Hepatocyte (in vitro differentiated cells): ENCODE measurements around the gene SDK1. TPM values are rescaled to one million over a fixed set of nuclear protein-coding genes. Genes with fewer than 3 reads are reported as not detected.

Experiments used
- DNase-seq: peaks from one replicate; pipeline ENCODE4 v3.0.0-alpha.2; 2016; ENCODE audit warnings: low spot score
- H2AFZ ChIP-seq: fragments of 200-600 bp; sonication (generic); 2 replicates; pipeline ENCODE4 v1.6.0; 2016; ENCODE audit warnings: antibody characterized with exemption, mild to moderate bottlenecking
- H3K27ac ChIP-seq: fragments of 200-600 bp; sonication (generic); 2 replicates; pipeline ENCODE4 v1.5.1; 2016; ENCODE audit warnings: mild to moderate bottlenecking
- H3K27me3 ChIP-seq: fragments of 200-600 bp; sonication (generic); 2 replicates; pipeline ENCODE4 v1.6.1; 2016
- H3K36me3 ChIP-seq: fragments of 200-600 bp; sonication (generic); replicated peaks from 2 replicates; pipeline ENCODE4 v1.5.1; 2016; ENCODE audit warnings: low read depth; ENCODE audit not compliant: insufficient read depth
- H3K4me1 ChIP-seq: fragments of 200-600 bp; sonication (generic); 2 replicates; pipeline ENCODE4 v1.5.1; 2016; ENCODE audit warnings: mild to moderate bottlenecking, moderate library complexity; ENCODE audit not compliant: insufficient read depth
- H3K4me2 ChIP-seq: fragments of 200-600 bp; sonication (generic); 2 replicates; pipeline ENCODE4 v1.6.0; 2016
- H3K4me3 ChIP-seq: fragments of 200-600 bp; sonication (generic); 2 replicates; pipeline ENCODE4 v1.5.1; 2016; ENCODE audit warnings: mild to moderate bottlenecking
- H3K79me2 ChIP-seq: fragments of 200-600 bp; sonication (generic); 2 replicates; pipeline ENCODE4 v1.6.0; 2017; ENCODE audit warnings: mild to moderate bottlenecking
- H3K9me2 ChIP-seq: fragments of 200-600 bp; sonication (generic); replicated peaks from 2 replicates; pipeline ENCODE4 v1.6.0; 2017; ENCODE audit warnings: mild to moderate bottlenecking; ENCODE audit not compliant: insufficient read depth
- H3K9me3 ChIP-seq: fragments of 200-600 bp; sonication (generic); 2 replicates; pipeline ENCODE4 v1.5.1; 2016; ENCODE audit warnings: low read depth, mild to moderate bottlenecking
- H4K20me1 ChIP-seq: fragments of 200-600 bp; sonication (generic); 2 replicates; pipeline ENCODE4 v1.6.0; 2016; ENCODE audit warnings: mild to moderate bottlenecking; ENCODE audit not compliant: insufficient read depth, poor library complexity, severe bottlenecking
- CTCF ChIP-seq: fragments of 200-600 bp; sonication (generic); IDR thresholded peaks from 2 replicates; pipeline ENCODE4 v1.5.1; 2016; ENCODE audit warnings: antibody characterized with exemption, mild to moderate bottlenecking; ENCODE audit not compliant: poor library complexity
- EZH2 ChIP-seq: fragments of 200-600 bp; sonication (generic); IDR thresholded peaks from 2 replicates; pipeline ENCODE4 v1.6.1; 2016; ENCODE audit warnings: antibody characterized with exemption, mild to moderate bottlenecking, borderline replicate concordance
- EZH2phosphoT487 ChIP-seq: fragments of 200-600 bp; sonication (generic); IDR thresholded peaks from one replicate; pipeline ENCODE4 v1.6.1; 2018; ENCODE audit warnings: antibody characterized with exemption, mild to moderate bottlenecking, low read depth, moderate library complexity; ENCODE audit not compliant: unreplicated experiment, severe bottlenecking
- WGBS: methylation state at CpG from one replicate; pipeline ENCODE4 v1.1.6; 2016; ENCODE audit warnings: low lambda C conversion rate; ENCODE audit errors: missing lambda C conversion rate; 5-methylcytosine and 5-hydroxymethylcytosine counted together
- polyA plus RNA-seq: library from polyadenylated mRNA; unstranded; fragments of >200 nt; fragmentation: Nextera tagmentation; extraction: Ambion mirVana; gene quantifications from 2 replicates; pipeline ENCODE4 v1.2.1, GENCODE V29; 2016
- total RNA-seq: library from RNA; depleted of rRNA; stranded (reverse); fragments of >200 nt; gene quantifications from 2 replicates; pipeline ENCODE4 v1.2.3, GENCODE V29; 2014

Gene SDK1
- total and polyA plus RNA-seq, 2 experiments from 2014 or later, result 4.3 to 10.0 TPM

GRCh38 chr7:3605222-3605621 is 304.2 kb downstream of the SDK1 start:
- H3K27me3 ChIP-seq, result no peaks in the 10 kb centered on the region
- no peaks in the 10 kb centered on the region for H3K79me2 ChIP-seq
- no peaks in the 10 kb centered on the region for H3K9me3 ChIP-seq
- H3K9me2 ChIP-seq, result no peaks in the 10 kb centered on the region
- no peak for TF ChIP-seq EZH2
- TF ChIP-seq CTCF, result no peak
- TF ChIP-seq EZH2phosphoT487, result no peak
- no peaks in the 10 kb centered on the region for H3K36me3 ChIP-seq
- H2AFZ ChIP-seq, result no peak overlapping the region
- H3K4me3 ChIP-seq, result no peak overlapping the region
- no peak for DNase-seq
- WGBS, result 69% methylated on average over 2 of the region's 2 CpGs
- H3K4me2 ChIP-seq, result no peak overlapping the region
- no peaks in the 10 kb centered on the region for H4K20me1 ChIP-seq
- no peak overlapping the region for H3K27ac ChIP-seq
- no peaks in the 10 kb centered on the region for H3K4me1 ChIP-seq

GRCh38 chr7:3606436-3606835 is 305.4 kb downstream of the SDK1 start:
- Histone ChIP-seq H4K20me1 (no peaks in the 10 kb centered on the region), H3K27me3 (no peaks in the 10 kb centered on the region), H3K79me2 (no peaks in the 10 kb centered on the region), H3K27ac (no peak overlapping the region), H3K4me3 (no peak overlapping the region), H3K9me3 (no peaks in the 10 kb centered on the region), H3K4me2 (no peak overlapping the region), H3K4me1 (no peaks in the 10 kb centered on the region), H3K36me3 (no peaks in the 10 kb centered on the region), H2AFZ (no peak overlapping the region), H3K9me2 (no peaks in the 10 kb centered on the region)
- DNase-seq, result no peak
- TF ChIP-seq EZH2 (no peak), CTCF (no peak), EZH2phosphoT487 (no peak)
- WGBS, result 88% methylated on average over 4 of the region's 4 CpGs

- no peaks in the 10 kb centered on the region for H3K36me3 ChIP-seq
- H2AFZ ChIP-seq, result no peak overlapping the region
- no peak overlapping the region for H3K4me3 ChIP-seq
- no peaks in the 10 kb centered on the region for H3K4me1 ChIP-seq
- no peak for DNase-seq
- TF ChIP-seq EZH2 (no peak), EZH2phosphoT487 (no peak), CTCF (no peak)
- H3K4me2 ChIP-seq, result no peak overlapping the region
- H4K20me1 ChIP-seq, result no peaks in the 10 kb centered on the region
- H3K9me2 ChIP-seq, result no peaks in the 10 kb centered on the region
- 93% methylated on average over 8 of the region's 8 CpGs for WGBS
- no peak overlapping the region for H3K27ac ChIP-seq
- H3K27me3 ChIP-seq, result no peaks in the 10 kb centered on the region
- H3K79me2 ChIP-seq, result no peaks in the 10 kb centered on the region
- no peaks in the 10 kb centered on the region for H3K9me3 ChIP-seq
Observed at GRCh38 chr7:3607847-3608246, 306.8 kb downstream of the SDK1 start.

GRCh38 chr7:3616306-3616705 is 315.3 kb downstream of the SDK1 start:
- no peak overlapping the region for H2AFZ ChIP-seq
- no peak overlapping the region for H3K27ac ChIP-seq
- no peak overlapping the region for H3K4me3 ChIP-seq
- TF ChIP-seq EZH2phosphoT487 (no peak), EZH2 (no peak), CTCF (no peak)
- no peaks in the 10 kb centered on the region for H3K79me2 ChIP-seq
- H3K27me3 ChIP-seq, result no peaks in the 10 kb centered on the region
- no peaks in the 10 kb centered on the region for H3K4me1 ChIP-seq
- no peak overlapping the region for H3K4me2 ChIP-seq
- no peaks in the 10 kb centered on the region for H3K9me2 ChIP-seq
- peaks cover 4% of the 10 kb centered on the region for H3K36me3 ChIP-seq
- no peaks in the 10 kb centered on the region for H3K9me3 ChIP-seq
- no peaks in the 10 kb centered on the region for H4K20me1 ChIP-seq
- 88% methylated on average over 8 of the region's 8 CpGs for WGBS
- DNase-seq, result no peak
